Germinal center (tissue), 1 donor: ENCODE data around the gene KDM2B.
A peak's percentile ranks its signal among the peaks of the same experiment; 100 is the strongest.

Experiments used
- DNase-seq: peaks from one replicate; pipeline ENCODE4 v3.0.0; 2012; ENCODE audit warnings: mixed read lengths, low spot score

The KDM2B gene

GRCh38 chr12:121461048-121461447, 119.8 kb downstream of the KDM2B start:
- DNase-seq: no peak

- DNase-seq: no peak
Observed at GRCh38 chr12:121456551-121456950, 124.3 kb downstream of the KDM2B start.

- DNase-seq: no peak
Observed at GRCh38 chr12:121455766-121456420, 124.9 kb downstream of the KDM2B start.

- DNase-seq: no peak
Observed at GRCh38 chr12:121454921-121455320, 125.9 kb downstream of the KDM2B start.

- DNase-seq: no peak
Observed at GRCh38 chr12:121453629-121454028, 127.2 kb downstream of the KDM2B start.

GRCh38 chr12:121452985-121453360, 127.8 kb downstream of the KDM2B start:
- no peak for DNase-seq

GRCh38 chr12:121452340-121452984, 128.4 kb downstream of the KDM2B start:
- DNase-seq: no peak

- no peak for DNase-seq
Observed at GRCh38 chr12:121451961-121452339, 128.9 kb downstream of the KDM2B start.

GRCh38 chr12:121448771-121449315, 132.0 kb downstream of the KDM2B start:
- DNase-seq: no peak

- DNase-seq: no peak
Observed at GRCh38 chr12:121446750-121447149, 134.1 kb downstream of the KDM2B start.

- DNase-seq: no peak
Observed at GRCh38 chr12:121444842-121445202, 136.0 kb downstream of the KDM2B start.

GRCh38 chr12:121443911-121444841, 136.6 kb downstream of the KDM2B start:
- no peak for DNase-seq

- peak; percentile 80 for DNase-seq
Observed at GRCh38 chr12:121443193-121443870, 137.5 kb downstream of the KDM2B start.

- no peak for DNase-seq
Observed at GRCh38 chr12:121442028-121442948, 138.5 kb downstream of the KDM2B start.

- no peak for DNase-seq
Observed at GRCh38 chr12:121441555-121441954, 139.3 kb downstream of the KDM2B start.

- DNase-seq: no peak
Observed at GRCh38 chr12:121440768-121441167, 140.1 kb downstream of the KDM2B start.

GRCh38 chr12:121439715-121440114, 141.1 kb downstream of the KDM2B start:
- no peak for DNase-seq

GRCh38 chr12:121438905-121439304, 141.9 kb downstream of the KDM2B start:
- no peak for DNase-seq

- no peak for DNase-seq
Observed at GRCh38 chr12:121436706-121437105, 144.1 kb downstream of the KDM2B start.

GRCh38 chr12:121432740-121433480, 147.9 kb downstream of the KDM2B start:
- no peak for DNase-seq
